Endothelial cell (in vitro differentiated cells): ENCODE measurements around the gene ATP5PD. TPM values are rescaled to one million over a fixed set of nuclear protein-coding genes. Genes with fewer than 3 reads are reported as not detected.

Source experiments
- DNase-seq: peaks from one replicate; pipeline ENCODE4 v3.0.0; 2021; ENCODE audit warnings: low spot score
- H3K27ac Mint-ChIP-seq: one replicate; pipeline ENCODE4 v1.8.0; 2021; ENCODE audit warnings: mixed read lengths, inconsistent platforms; ENCODE audit not compliant: unreplicated experiment
- H3K27me3 Mint-ChIP-seq: one replicate; pipeline ENCODE4 v1.8.0; 2021; ENCODE audit warnings: mild to moderate bottlenecking, moderate library complexity, mixed read lengths, inconsistent platforms; ENCODE audit not compliant: unreplicated experiment
- H3K36me3 Mint-ChIP-seq: one replicate; pipeline ENCODE4 v1.8.0; 2021; ENCODE audit warnings: mild to moderate bottlenecking, low read depth, mixed read lengths, inconsistent platforms; ENCODE audit not compliant: unreplicated experiment
- H3K4me1 Mint-ChIP-seq: one replicate; pipeline ENCODE4 v1.8.0; 2021; ENCODE audit warnings: mild to moderate bottlenecking, mixed read lengths, inconsistent platforms; ENCODE audit not compliant: unreplicated experiment
- H3K4me3 Mint-ChIP-seq: one replicate; pipeline ENCODE4 v1.8.0; 2021; ENCODE audit warnings: mild to moderate bottlenecking, mixed read lengths, inconsistent platforms; ENCODE audit not compliant: unreplicated experiment
- H3K9me3 Mint-ChIP-seq: one replicate; pipeline ENCODE4 v1.8.0; 2021; ENCODE audit warnings: mixed read lengths, inconsistent platforms; ENCODE audit not compliant: unreplicated experiment
- CTCF ChIP-seq: fragments of 200-600 bp; sonication (generic); IDR thresholded peaks from one replicate; pipeline ENCODE4 v1.5.0; 2021; ENCODE audit warnings: antibody characterized with exemption; ENCODE audit not compliant: unreplicated experiment
- total RNA-seq: library from RNA; stranded (reverse); fragmentation: NEBNext Ultra II Directional; extraction: Animal tissue kit (Norgen Biotek cat#: 25700); gene quantifications from one replicate; pipeline ENCODE4 v1.2.1, GENCODE V29; 2021; ENCODE audit not compliant: unreplicated experiment

The ATP5PD gene
- total RNA-seq, 1 donor from 2014 or later = 179 TPM

DNA sequence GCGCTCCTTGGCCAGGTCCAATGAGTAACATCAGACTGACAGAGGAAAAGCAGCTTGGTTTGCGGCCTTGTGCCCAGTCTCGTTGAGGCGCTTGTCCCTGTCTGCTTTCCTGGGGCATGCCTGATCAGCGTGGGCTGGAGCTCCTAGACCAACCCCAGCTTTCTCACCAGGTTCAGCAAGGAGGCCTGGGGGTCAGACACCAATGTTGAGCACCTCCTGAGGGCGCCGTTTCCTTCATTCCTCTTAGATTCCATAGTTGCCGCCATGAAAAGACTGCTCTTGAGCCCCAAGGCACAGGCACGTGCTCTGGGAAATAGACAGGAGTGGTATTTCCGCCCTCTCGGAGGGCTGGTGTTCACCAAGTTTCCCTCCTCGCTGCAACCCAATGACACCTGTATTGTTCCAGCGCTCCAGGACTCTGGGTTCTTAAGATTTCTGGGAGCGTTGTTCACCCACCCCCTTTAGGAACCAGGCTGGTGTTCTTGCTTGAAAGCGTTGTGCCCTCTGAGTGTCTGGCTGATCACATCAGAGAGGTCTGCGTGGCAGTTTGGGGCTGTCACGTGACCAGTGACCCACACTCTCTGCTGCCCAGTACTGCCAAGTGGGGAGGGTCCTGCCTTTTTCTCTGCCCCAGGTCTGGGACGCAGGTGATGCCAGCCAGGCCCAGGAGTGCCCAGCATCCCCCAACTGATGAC is 18.2 kb upstream of the ATP5PD start:
- H3K36me3 Mint-ChIP-seq = peaks cover 27% of the 10 kb centered on the region
- no peaks in the 10 kb centered on the region for H3K9me3 Mint-ChIP-seq
- no peak for TF ChIP-seq CTCF
- peaks cover 8% of the 10 kb centered on the region for H3K4me1 Mint-ChIP-seq
- peak overlapping the region; percentile 23 for H3K4me3 Mint-ChIP-seq
- no peak for DNase-seq
- peaks cover 5% of the 10 kb centered on the region for H3K27me3 Mint-ChIP-seq
- H3K27ac Mint-ChIP-seq = no peak overlapping the region

GRCh38 chr17:75064460-75064859 is 17.7 kb upstream of the ATP5PD start:
- peak overlapping the region; percentile 23 for H3K4me3 Mint-ChIP-seq
- H3K27ac Mint-ChIP-seq = no peak overlapping the region
- H3K36me3 Mint-ChIP-seq = peaks cover 27% of the 10 kb centered on the region
- no peaks in the 10 kb centered on the region for H3K9me3 Mint-ChIP-seq
- H3K27me3 Mint-ChIP-seq = peaks cover 5% of the 10 kb centered on the region
- DNase-seq = no peak
- TF ChIP-seq CTCF = no peak
- H3K4me1 Mint-ChIP-seq = peaks cover 10% of the 10 kb centered on the region

- Mint-ChIP-seq H3K36me3 (peaks cover 27% of the 10 kb centered on the region), H3K27me3 (peaks cover 5% of the 10 kb centered on the region), H3K4me1 (peaks cover 10% of the 10 kb centered on the region), H3K4me3 (peak overlapping the region; percentile 31), H3K27ac (no peak overlapping the region), H3K9me3 (no peaks in the 10 kb centered on the region)
- no peak for DNase-seq
- no peak for TF ChIP-seq CTCF
Measured at GRCh38 chr17:75064040-75064439, 17.3 kb upstream of the ATP5PD start.

DNA sequence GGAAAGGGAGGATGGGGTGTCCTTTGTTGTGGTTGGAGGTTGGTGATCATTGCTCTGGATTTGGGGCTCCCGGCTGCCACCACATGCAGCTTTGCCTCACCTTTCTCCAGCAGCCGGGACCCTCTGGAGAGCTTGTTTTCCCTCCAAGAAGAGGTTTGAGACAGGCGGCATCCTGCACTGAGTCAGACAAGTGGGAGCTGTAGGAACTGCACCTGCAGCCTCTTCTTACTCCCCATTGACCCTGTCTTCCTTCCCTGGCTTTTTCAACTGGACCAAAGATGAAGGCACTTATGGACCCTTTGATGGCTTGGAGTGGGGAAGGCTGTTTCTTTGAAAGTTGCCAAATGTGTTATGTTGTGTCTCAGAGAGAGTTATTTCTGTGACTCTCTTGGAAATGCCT is 16.9 kb upstream of the ATP5PD start:
- no peak for TF ChIP-seq CTCF
- DNase-seq = no peak
- Mint-ChIP-seq H3K36me3 (peaks cover 27% of the 10 kb centered on the region), H3K9me3 (no peaks in the 10 kb centered on the region), H3K27me3 (peaks cover 3% of the 10 kb centered on the region), H3K4me1 (peaks cover 8% of the 10 kb centered on the region), H3K27ac (no peak overlapping the region), H3K4me3 (peak overlapping the region; percentile 31)

DNA sequence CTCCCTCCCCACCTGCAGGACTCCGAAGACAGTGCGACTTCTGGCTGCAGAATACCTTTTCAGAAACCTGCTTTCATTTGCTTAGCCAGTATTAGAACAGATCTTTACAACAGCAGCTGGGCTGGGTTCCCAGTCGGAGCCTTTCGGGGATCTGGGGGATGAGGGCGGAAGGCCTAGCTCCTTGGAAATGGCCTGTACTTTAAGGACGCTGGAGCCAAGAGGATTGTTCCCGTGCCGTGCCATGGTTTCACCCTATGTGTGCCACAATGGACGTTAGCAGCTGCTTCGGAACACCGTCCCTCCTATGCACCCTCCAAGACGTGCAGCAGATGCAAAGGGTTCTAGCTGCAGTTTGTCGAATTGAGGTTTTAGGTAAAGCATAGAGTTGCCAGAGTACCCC is 16.4 kb upstream of the ATP5PD start:
- H3K4me1 Mint-ChIP-seq = peaks cover 8% of the 10 kb centered on the region
- H3K36me3 Mint-ChIP-seq = peaks cover 27% of the 10 kb centered on the region
- H3K9me3 Mint-ChIP-seq = no peaks in the 10 kb centered on the region
- H3K4me3 Mint-ChIP-seq = peak overlapping the region; percentile 62
- H3K27me3 Mint-ChIP-seq = peaks cover 3% of the 10 kb centered on the region
- H3K27ac Mint-ChIP-seq = no peak overlapping the region
- DNase-seq = no peak
- no peak for TF ChIP-seq CTCF
